Measurements from ENCODE around the gene MGAT5.

The MGAT5 gene

DNA sequence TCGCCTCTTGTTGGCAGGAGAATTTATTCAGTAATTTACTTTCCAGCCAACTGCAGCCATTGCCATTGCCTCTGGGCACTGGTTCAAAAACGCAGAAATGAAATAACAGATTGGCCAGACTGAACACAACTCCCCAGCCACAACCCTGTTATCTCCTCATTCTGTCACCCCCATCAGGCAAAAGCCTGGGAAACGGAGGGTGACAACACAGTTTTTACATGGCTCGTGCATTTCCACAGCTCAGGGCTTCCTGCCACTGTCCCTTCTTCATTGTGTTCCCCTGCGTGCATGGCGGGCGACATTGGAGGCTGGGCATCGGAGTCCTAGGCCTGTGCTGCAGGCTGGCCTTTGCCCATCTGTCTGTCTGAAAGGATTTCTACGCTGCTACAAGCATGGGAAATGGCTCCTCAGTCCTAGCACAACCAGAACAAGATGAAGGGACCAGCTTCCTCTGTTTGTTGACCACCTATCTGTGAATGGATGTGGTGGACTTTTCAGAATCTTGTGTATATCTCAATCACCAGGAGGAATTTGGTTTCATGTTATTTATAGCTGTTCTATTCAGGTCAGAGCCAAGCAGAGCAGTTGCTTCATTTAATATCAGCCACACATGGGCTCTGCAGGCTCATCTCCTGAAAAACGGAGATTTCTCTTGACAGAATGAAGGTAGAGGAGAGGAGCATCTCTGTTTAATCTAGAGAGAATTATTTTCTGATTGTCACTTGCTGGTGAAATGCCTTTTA is 107.0 kb downstream of the MGAT5 start:
- in situ Hi-C loops (cut with MboI; ENCODE audit: low sequenced_read_pairs): no loop called here
- Histone ChIP-seq H3K4me1 (no peaks in the 10 kb centered on the region), H3K36me3 (replicated peaks) (no peaks in the 10 kb centered on the region; the same call in 1 of the 2 replicates), H3K27me3 (ENCODE audit: low read depth) (no peaks in the 10 kb centered on the region), H3K9me3 (no peaks in the 10 kb centered on the region), H3K4me3 (no peak overlapping the region)
- DNase-seq (ENCODE audit: low spot score in 2 of 2): no peak

DNA sequence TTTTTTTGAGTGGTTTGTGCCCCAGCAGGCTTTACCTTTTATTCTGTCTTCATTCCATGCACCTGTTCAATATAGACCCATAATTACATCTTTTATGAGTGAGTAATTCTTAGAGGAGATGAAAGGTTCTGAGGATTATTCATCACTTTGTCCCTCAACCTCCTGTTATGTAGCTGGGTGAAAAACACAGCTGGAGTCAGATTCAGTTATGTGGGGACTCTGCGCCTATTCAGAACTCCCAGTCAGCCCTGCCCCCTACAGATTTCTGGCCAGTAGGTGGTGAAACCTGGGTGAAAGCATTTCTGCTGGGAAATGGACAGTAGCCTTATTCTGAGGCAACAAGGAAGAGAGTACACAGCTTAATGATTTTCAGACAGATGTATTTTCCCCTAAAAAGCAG is 107.8 kb downstream of the MGAT5 start:
- Histone ChIP-seq H3K4me1 (no peaks in the 10 kb centered on the region), H3K36me3 (replicated peaks) (no peaks in the 10 kb centered on the region; the same call in 1 of the 2 replicates), H3K4me3 (no peak overlapping the region), H3K9me3 (no peaks in the 10 kb centered on the region), H3K27me3 (ENCODE audit: low read depth) (no peaks in the 10 kb centered on the region)
- in situ Hi-C loops (cut with MboI; ENCODE audit: low sequenced_read_pairs): no loop called here
- no peak for DNase-seq (ENCODE audit: low spot score in 2 of 2)

GRCh38 chr2:134362152-134362668 is 108.3 kb downstream of the MGAT5 start:
- in situ Hi-C loops (cut with MboI; ENCODE audit: low sequenced_read_pairs): no loop called here
- H3K4me3 ChIP-seq: no peak overlapping the region
- no peaks in the 10 kb centered on the region for H3K9me3 ChIP-seq
- no peak for DNase-seq (ENCODE audit: low spot score in 2 of 2)
- no peaks in the 10 kb centered on the region; the same call in 1 of the 2 replicates for H3K36me3 ChIP-seq (replicated peaks)
- H3K4me1 ChIP-seq: no peaks in the 10 kb centered on the region
- no peaks in the 10 kb centered on the region for H3K27me3 ChIP-seq (ENCODE audit: low read depth)

DNA sequence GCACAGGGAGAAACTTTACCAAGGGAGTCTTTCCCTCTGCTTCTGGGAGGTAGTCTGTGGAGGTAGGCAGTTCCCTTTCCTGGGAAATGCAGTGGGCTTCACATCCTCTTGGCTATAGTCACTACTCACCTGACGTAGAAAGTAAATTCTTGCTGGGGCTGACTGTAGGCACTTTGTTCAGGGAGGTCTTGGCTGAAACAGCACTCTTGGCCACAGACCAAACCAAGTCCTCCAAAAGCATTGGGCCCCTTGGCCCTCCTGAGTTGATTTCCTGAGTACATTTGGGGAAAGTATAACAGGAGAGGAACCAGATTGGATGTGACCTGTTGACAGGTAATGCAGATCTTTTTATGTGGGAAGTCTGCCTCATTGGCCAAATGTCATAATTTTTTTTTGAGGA is 108.9 kb downstream of the MGAT5 start:
- in situ Hi-C loops (cut with MboI; ENCODE audit: low sequenced_read_pairs): no loop called here
- no peaks in the 10 kb centered on the region; the same call in 1 of the 2 replicates for H3K36me3 ChIP-seq (replicated peaks)
- no peak for DNase-seq (ENCODE audit: low spot score in 2 of 2)
- no peak overlapping the region for H3K4me3 ChIP-seq
- H3K9me3 ChIP-seq: no peaks in the 10 kb centered on the region
- no peaks in the 10 kb centered on the region for H3K27me3 ChIP-seq (ENCODE audit: low read depth)
- no peaks in the 10 kb centered on the region for H3K4me1 ChIP-seq

DNA sequence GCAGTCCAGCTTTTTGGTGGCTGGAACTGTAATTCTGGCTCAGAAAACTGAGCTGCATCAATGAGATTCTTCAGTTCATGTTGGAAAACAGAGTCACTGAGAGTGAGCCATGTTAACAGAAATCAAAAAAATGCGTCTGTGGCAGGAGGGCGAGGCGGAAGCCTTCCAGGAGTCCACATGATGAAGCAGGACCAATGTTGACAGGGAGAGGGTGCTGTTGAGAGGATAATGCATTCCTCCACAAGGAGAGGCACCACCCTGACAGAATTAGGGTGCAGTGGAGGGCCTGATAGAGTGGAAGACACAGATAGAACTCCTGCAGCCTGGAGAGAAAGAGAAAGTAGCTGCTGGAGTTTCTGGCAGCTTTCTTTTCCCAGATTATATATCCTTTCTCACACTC is 111.5 kb downstream of the MGAT5 start:
- in situ Hi-C loops (cut with MboI; ENCODE audit: low sequenced_read_pairs): no loop called here
- no peak for DNase-seq (ENCODE audit: low spot score in 2 of 2)
- H3K4me3 ChIP-seq: no peak overlapping the region
- no peaks in the 10 kb centered on the region for H3K4me1 ChIP-seq
- H3K36me3 ChIP-seq (replicated peaks): no peaks in the 10 kb centered on the region; the same call in 1 of the 2 replicates
- H3K27me3 ChIP-seq (ENCODE audit: low read depth): no peaks in the 10 kb centered on the region
- no peaks in the 10 kb centered on the region for H3K9me3 ChIP-seq

- H3K36me3 ChIP-seq (replicated peaks): no peaks in the 10 kb centered on the region; the same call in 1 of the 2 replicates
- H3K4me1 ChIP-seq: no peaks in the 10 kb centered on the region
- H3K4me3 ChIP-seq: no peak overlapping the region
- in situ Hi-C loops (cut with MboI; ENCODE audit: low sequenced_read_pairs): no loop called here
- DNase-seq (ENCODE audit: low spot score in 2 of 2): no peak
- H3K9me3 ChIP-seq: no peaks in the 10 kb centered on the region
- no peaks in the 10 kb centered on the region for H3K27me3 ChIP-seq (ENCODE audit: low read depth)
Observed at GRCh38 chr2:134366359-134366758, 112.5 kb downstream of the MGAT5 start.

GRCh38 chr2:134367213-134367612 is 113.3 kb downstream of the MGAT5 start:
- H3K4me1 ChIP-seq: no peaks in the 10 kb centered on the region
- in situ Hi-C loops (cut with MboI; ENCODE audit: low sequenced_read_pairs): no loop called here
- no peaks in the 10 kb centered on the region for H3K9me3 ChIP-seq
- no peaks in the 10 kb centered on the region; the same call in 1 of the 2 replicates for H3K36me3 ChIP-seq (replicated peaks)
- H3K4me3 ChIP-seq: no peak overlapping the region
- DNase-seq (ENCODE audit: low spot score in 2 of 2): no peak
- no peaks in the 10 kb centered on the region for H3K27me3 ChIP-seq (ENCODE audit: low read depth)

DNA sequence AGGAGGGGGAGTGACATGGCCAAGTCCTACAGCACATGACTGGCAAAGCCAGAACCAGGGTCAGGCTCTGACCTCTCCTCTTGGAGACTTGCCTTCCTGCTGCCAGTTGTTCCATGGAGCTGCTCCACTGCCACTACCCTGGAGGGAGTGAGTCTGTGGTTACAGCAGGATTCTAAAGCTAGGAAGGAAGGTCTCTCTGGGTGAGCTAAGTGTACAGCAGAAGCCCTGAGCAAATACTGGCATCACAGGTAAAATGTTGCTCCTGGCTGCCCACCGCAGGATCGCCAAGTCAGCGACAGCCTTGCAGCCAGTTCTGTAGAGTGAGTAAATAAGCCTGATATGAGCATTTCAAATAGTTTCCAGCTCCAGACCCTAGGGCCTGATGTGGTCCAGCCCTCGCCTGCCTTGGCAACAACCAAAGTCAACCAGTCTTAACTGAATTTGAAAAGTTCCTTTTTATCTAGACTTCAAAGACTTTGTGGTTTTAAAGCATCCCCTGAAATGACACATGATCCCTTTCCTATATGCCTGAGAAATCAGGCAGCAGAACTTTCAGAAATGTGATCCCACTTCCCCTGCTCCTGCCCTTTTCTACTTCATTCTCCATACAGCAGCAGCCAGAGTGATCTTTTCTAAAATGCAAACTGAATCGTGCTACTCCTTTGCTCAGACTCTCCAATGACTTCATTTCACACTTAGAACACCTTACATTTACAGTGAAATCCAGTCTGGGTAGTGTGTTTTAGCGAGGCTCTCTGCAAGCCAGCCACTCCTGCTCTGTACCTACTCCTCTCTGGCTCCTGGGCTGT is 114.3 kb downstream of the MGAT5 start:
- no peak for DNase-seq (ENCODE audit: low spot score in 2 of 2)
- H3K36me3 ChIP-seq (replicated peaks): no peaks in the 10 kb centered on the region
- no peaks in the 10 kb centered on the region for H3K27me3 ChIP-seq (ENCODE audit: low read depth)
- in situ Hi-C loops (cut with MboI; ENCODE audit: low sequenced_read_pairs): no loop called here
- no peak overlapping the region for H3K4me3 ChIP-seq
- no peaks in the 10 kb centered on the region for H3K4me1 ChIP-seq
- H3K9me3 ChIP-seq: no peaks in the 10 kb centered on the region

DNA sequence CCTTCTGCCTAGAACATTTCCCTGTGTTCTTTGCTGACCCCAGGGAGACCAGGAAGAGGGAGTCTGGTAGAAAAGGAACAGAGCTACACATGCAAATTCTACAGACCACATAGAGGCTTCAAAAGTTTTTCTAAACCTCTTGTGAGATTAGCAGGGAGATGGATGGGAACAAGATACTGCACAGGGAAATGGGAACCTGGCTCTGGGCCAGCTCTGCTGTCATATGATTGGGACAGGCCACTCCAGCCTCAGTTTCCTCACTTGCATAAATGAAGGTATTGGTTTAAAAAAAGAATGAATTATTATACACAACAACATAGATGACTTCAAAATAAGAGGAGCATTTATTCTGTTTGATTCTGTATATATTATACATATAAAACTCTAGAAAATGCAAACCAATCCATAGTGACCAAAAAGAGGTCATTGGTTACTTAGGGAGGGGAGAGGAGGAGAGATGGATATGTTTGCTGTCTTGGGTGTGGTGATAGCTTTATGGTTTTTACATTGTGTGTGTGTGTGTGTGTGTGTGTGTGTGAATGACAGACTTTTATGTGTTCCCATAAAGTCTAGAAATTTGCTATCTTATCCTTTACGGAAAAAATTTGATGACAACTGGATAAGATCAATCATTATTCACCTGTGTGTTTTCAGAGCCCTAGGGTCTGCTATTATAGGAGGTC is 115.5 kb downstream of the MGAT5 start:
- Histone ChIP-seq H3K4me3 (no peak overlapping the region), H3K4me1 (no peaks in the 10 kb centered on the region), H3K27me3 (ENCODE audit: low read depth) (no peaks in the 10 kb centered on the region), H3K36me3 (replicated peaks) (no peaks in the 10 kb centered on the region), H3K9me3 (no peaks in the 10 kb centered on the region)
- no peak for DNase-seq (ENCODE audit: low spot score in 2 of 2)
- in situ Hi-C loops (cut with MboI; ENCODE audit: low sequenced_read_pairs): no loop called here

GRCh38 chr2:134370655-134371445 is 117.0 kb downstream of the MGAT5 start:
- Histone ChIP-seq H3K4me1 (no peaks in the 10 kb centered on the region), H3K36me3 (replicated peaks) (no peaks in the 10 kb centered on the region), H3K4me3 (no peak overlapping the region), H3K27me3 (ENCODE audit: low read depth) (no peaks in the 10 kb centered on the region), H3K9me3 (no peaks in the 10 kb centered on the region)
- DNase-seq (ENCODE audit: low spot score in 2 of 2): no peak
- in situ Hi-C loops (cut with MboI; ENCODE audit: low sequenced_read_pairs): no loop called here

- in situ Hi-C loops (cut with MboI; ENCODE audit: low sequenced_read_pairs): no loop called here
- Histone ChIP-seq H3K4me3 (no peak overlapping the region), H3K9me3 (no peaks in the 10 kb centered on the region), H3K4me1 (no peaks in the 10 kb centered on the region), H3K27me3 (ENCODE audit: low read depth) (no peaks in the 10 kb centered on the region), H3K36me3 (replicated peaks) (no peaks in the 10 kb centered on the region)
- no peak for DNase-seq (ENCODE audit: low spot score in 2 of 2)
Observed at GRCh38 chr2:134372141-134372540, 118.3 kb downstream of the MGAT5 start.

GRCh38 chr2:134372611-134373131 is 118.8 kb downstream of the MGAT5 start:
- Histone ChIP-seq H3K27me3 (ENCODE audit: low read depth) (no peaks in the 10 kb centered on the region), H3K4me3 (no peak overlapping the region), H3K4me1 (no peaks in the 10 kb centered on the region), H3K36me3 (replicated peaks) (no peaks in the 10 kb centered on the region), H3K9me3 (no peaks in the 10 kb centered on the region)
- in situ Hi-C loops (cut with MboI; ENCODE audit: low sequenced_read_pairs): no loop called here
- no peak for DNase-seq (ENCODE audit: low spot score in 2 of 2)

DNA sequence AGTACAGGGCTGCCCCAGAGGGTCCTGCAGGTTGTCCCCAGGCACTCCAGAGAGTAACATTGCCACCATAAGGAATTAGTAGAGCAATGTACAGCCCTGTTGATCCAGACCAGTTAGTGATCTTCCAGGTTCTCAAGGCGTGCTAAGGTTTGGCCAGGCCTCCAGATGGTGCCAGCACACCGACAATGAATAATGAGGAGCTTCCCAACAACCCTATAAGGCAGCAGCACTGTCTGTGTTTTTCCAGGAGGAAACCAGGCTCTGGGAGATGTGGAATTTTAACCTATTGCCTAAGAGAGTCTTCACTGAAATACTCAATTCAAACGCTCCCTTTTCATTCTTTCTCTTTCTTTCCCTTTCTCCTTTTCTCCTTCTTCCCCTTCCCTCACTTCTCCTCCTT is 122.1 kb downstream of the MGAT5 start:
- Histone ChIP-seq H3K9me3 (no peaks in the 10 kb centered on the region), H3K4me3 (no peak overlapping the region), H3K4me1 (no peaks in the 10 kb centered on the region), H3K36me3 (replicated peaks) (no peaks in the 10 kb centered on the region), H3K27me3 (ENCODE audit: low read depth) (no peaks in the 10 kb centered on the region)
- DNase-seq (ENCODE audit: low spot score in 2 of 2): no peak
- in situ Hi-C loops (cut with MboI; ENCODE audit: low sequenced_read_pairs): no loop called here

Data from HAP-1 (cell line).